Measurements from ENCODE around the gene PLS3. TPM values are rescaled to one million over a fixed set of nuclear protein-coding genes. Genes with fewer than 3 reads are reported as not detected.
A peak's percentile ranks its signal among the peaks of the same experiment; 100 is the strongest.

PLS3 gene
- total and polyA plus RNA-seq, 5 experiments from 2014 or later = not detected

DNA sequence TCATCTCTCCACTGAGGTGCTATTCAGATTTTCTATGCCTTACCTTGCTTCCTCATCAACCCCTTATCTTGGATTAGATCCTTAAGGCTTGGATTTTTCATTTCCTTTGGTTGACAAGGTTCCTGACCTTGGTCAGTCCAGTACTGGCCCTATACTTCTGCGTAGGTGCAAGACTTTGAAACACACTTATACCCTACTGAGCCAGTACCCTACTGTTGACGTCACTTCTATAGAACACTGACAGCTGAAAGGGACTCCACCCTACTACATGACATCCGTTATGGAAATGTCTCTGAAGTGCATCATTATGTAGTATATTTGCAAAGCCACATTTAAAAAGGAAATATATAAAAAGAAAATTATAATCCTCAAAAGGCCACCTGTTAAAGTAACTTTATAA is 12.0 kb upstream of the PLS3 start:
- no peak for DNase-seq
- Mint-ChIP-seq H3K27me3 (peaks cover 0 to 3% (median 1%) of the 10 kb centered on the region in 5 donors), H3K4me3 (no peak overlapping the region), H3K36me3 (no peaks in the 10 kb centered on the region), H3K9me3 (peaks cover 0 to 3% (median 0%) of the 10 kb centered on the region in 9 donors), H3K27ac (no peak overlapping the region), H3K4me1 (no peaks in the 10 kb centered on the region)
- POLR2A ChIA-PET = no interaction called here
- no peak for ATAC-seq

DNA sequence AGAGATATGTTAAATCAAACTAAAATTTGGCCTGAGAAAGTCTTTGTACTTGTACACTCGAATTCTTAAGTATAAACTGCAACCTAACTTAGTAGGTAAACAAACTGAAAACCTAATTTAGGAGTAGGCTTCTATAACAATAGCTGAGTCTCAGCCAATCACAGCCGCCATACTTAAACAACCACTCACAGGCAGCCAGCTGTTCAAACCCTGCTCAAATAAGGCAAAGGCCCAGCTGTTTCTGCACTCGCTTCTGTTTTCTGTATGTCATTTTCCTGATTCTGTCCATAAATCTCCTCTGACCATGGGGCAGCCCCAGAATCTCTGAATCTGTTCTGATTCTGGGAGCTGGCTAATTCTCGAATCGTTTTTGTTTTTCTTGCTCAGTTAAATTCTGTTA is 7.8 kb upstream of the PLS3 start:
- Mint-ChIP-seq H3K27ac (no peak overlapping the region), H3K27me3 (peaks cover 0 to 5% (median 1%) of the 10 kb centered on the region in 5 donors), H3K36me3 (no peaks in the 10 kb centered on the region), H3K4me1 (no peaks in the 10 kb centered on the region), H3K9me3 (peaks cover 0 to 1% (median 0%) of the 10 kb centered on the region in 9 donors), H3K4me3 (no peak overlapping the region)
- ATAC-seq (no peak), DNase-seq (no peak)
- POLR2A ChIA-PET = no interaction called here

DNA sequence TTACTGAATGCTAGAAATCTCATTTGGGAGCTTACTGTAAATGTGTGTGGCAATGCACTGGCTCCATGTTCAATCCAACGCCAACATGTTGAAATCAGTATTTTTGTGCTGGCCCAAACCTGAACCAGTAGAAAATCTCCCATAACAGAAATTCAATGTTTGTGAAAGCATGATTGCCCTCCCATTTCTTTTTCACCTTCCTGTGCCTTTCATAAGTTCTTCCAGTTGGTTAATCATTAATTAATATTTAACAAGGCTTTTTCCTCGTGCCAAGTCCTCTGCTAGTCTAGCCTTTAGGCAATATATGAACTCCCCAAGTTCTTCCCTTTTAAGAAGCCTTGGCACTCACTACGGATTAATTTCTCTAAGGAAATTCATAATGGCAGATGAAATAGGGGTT is 1.3 kb upstream of the PLS3 start:
- peaks cover 0 to 12% (median 8%) of the 10 kb centered on the region in 5 donors for H3K27me3 Mint-ChIP-seq
- H3K36me3 Mint-ChIP-seq = no peaks in the 10 kb centered on the region
- H3K27ac Mint-ChIP-seq = no peak overlapping the region
- peaks cover 0 to 3% (median 0%) of the 10 kb centered on the region in 9 donors for H3K9me3 Mint-ChIP-seq
- ATAC-seq (no peak), DNase-seq (no peak)
- H3K4me1 Mint-ChIP-seq = peaks cover 0 to 6% (median 2%) of the 10 kb centered on the region in 4 donors
- POLR2A ChIA-PET = no interaction called here
- H3K4me3 Mint-ChIP-seq = no peak overlapping the region

DNA sequence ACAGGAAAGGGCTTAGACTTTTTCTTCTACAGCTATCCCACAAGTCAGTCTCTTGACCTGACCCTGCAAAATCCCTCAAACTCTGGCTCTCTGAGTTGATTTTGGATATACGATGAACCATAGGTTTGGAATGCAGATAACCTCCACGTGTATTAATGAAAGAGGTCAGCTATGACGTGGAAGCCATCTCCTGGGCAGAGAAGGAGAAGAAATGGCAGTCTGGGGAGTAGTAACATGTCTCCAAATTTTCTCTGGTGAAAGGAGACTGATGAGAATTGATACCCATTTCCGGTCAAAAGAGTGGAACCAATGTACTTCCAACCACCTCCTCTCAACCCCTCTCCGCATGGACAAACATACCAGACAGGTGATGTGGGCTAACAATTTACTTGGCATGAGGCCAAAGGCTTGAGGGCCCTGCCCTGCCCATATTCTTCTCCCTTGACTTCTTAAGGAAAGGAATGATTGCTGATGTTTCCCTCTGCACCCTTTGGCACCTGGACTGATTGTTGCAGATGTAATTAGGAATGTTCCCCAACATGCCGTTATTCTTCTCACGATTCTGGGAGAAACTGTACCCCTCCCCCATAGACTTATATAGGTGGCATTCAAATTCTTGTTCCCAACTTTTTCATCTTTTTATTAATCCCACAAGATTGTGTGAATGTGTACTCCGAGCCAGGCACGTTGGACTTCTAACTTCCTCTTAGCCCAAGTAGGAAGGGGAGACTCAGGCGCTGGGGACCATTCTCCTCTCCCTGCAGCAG is 580 bp upstream of the PLS3 start:
- POLR2A ChIA-PET = no interaction called here
- Mint-ChIP-seq H3K27me3 (peaks cover 0 to 12% (median 8%) of the 10 kb centered on the region in 5 donors), H3K4me3 (peak overlapping the region in 5 of 10 donors; percentile 15 to 59 (median 38))

DNA sequence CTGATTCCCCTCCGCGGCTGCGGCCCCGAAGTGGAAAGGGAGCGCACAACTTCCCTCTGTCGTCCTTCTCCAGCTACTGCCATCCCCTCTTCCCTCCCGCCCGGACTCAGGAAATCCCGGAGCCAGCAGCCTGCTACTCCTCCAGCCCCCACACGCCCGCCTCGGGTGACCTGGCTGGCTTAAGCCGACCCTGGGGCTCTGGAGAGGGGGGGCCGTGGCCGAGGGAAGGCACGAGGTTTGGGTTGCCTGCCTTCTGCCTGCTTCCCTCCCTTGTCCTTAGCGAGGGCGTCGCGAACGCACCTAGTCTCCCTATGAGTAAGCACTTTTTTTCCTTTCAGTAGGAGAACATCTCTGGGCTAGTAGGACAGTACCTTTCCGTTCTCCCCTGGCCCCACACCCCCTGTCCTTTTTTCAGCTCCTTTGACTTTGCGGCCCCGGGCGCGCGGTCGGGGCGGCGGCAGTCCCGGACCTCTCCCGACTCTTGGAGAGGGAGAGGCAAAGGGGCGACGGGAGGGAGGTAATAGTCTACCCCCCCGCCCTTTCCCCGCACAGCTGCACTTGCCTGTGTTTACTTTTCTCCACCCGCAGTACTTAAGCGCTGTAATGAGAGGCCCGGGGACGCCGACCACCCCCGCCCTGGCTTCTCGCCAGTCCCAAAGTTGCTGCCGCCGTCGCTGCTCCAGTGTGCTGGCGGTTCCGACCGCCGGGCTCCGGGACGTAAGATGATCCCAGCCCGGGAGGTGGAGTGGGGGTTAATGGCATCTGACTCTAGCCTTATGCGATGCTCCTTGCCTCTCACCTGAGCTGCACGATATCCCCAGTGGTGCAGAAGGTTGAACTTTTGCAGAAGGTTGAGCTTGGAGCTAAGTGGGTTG is 868 bp downstream of the PLS3 start:
- H3K4me1 Mint-ChIP-seq = peaks cover 0 to 6% (median 2%) of the 10 kb centered on the region in 4 donors
- no peak overlapping the region for H3K27ac Mint-ChIP-seq
- POLR2A ChIA-PET = no interaction called here
- peak overlapping the region in 8 of 10 donors; percentile 10 to 67 (median 52) for H3K4me3 Mint-ChIP-seq
- peaks cover 0 to 12% (median 8%) of the 10 kb centered on the region in 5 donors for H3K27me3 Mint-ChIP-seq
- ATAC-seq = no peak
- no peak for DNase-seq
- peaks cover 0 to 3% (median 0%) of the 10 kb centered on the region in 9 donors for H3K9me3 Mint-ChIP-seq
- H3K36me3 Mint-ChIP-seq = no peaks in the 10 kb centered on the region

More for the DNA sequence above, 580 bp upstream of the PLS3 start:
- no peak for DNase-seq
- Mint-ChIP-seq H3K4me1 (peaks cover 0 to 6% (median 2%) of the 10 kb centered on the region in 4 donors), H3K9me3 (peaks cover 0 to 3% (median 0%) of the 10 kb centered on the region in 9 donors), H3K36me3 (no peaks in the 10 kb centered on the region), H3K27ac (no peak overlapping the region)
- ATAC-seq = no peak

DNA sequence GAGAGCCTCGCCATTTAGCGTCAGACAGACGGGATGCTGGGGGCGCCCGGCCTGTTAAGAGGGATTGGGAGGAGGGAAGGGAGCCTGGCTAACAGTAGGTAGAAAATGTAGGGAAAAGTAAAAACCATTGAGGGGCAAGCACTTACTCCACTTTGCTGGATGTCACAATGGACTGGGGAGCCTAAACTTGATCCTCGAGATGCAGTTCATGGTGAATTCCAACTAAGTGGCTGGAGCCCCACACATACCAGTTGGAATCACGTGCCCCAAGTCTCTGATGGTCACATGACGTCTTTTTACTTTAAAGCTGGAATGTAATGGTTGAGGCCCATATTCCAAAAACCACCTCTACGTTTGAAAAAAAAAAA is 1.5 kb downstream of the PLS3 start:
- no peak for ATAC-seq
- H3K4me3 Mint-ChIP-seq = peak overlapping the region in 2 of 10 donors; percentile 22 to 59
- peaks cover 0 to 12% (median 8%) of the 10 kb centered on the region in 5 donors for H3K27me3 Mint-ChIP-seq
- no peak for DNase-seq
- peaks cover 0 to 6% (median 2%) of the 10 kb centered on the region in 4 donors for H3K4me1 Mint-ChIP-seq
- peaks cover 0 to 3% (median 0%) of the 10 kb centered on the region in 9 donors for H3K9me3 Mint-ChIP-seq
- no peaks in the 10 kb centered on the region for H3K36me3 Mint-ChIP-seq
- POLR2A ChIA-PET = no interaction called here
- no peak overlapping the region for H3K27ac Mint-ChIP-seq

DNA sequence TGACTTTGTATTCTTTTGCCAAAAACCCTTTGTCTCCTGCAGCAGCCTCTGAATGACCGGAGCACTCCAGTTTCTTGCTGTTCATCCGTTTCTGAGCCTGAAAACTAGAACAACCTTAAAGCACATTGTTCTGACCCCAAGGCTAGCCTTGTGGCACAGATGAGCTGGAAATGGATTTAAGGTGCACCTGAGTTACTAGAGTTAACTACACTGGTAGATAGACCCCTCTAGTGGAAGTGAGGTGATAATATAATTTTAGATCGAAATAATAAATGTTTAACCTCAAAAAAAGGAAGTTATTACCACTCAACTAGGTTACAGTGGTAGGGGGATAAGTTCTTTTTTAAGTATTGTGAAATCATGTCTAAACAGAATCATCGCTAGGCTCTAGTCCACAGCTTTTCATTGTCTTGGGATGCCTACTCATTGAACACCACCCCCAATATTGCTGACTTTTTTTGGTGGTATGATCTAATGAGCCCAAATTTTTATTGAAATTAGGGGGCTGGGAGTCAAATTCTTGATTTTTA is 2.7 kb downstream of the PLS3 start:
- H3K9me3 Mint-ChIP-seq = no peaks in the 10 kb centered on the region
- POLR2A ChIA-PET = no interaction called here

DNA sequence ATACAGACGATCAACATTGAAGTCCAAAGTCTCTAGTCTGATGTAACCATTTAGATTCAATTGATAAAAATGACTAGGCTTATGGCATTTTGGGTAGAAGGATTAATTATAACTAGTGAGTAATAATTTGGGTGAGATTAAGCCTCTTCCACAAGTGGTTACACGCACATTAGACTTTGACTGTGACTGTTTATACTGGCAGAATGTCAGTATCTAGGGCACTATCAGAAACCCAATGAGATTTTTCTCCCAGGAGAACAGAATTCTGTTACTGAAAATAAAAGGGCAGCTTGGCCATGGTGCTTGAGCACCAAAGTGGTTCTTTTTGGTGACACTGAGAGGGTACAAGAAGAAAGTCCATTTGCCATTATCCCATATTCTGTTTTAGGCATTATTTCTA is 3.3 kb downstream of the PLS3 start:
- Mint-ChIP-seq H3K4me1 (peaks cover 0 to 6% (median 2%) of the 10 kb centered on the region in 4 donors), H3K27me3 (peaks cover 0 to 12% (median 3%) of the 10 kb centered on the region in 5 donors), H3K36me3 (no peaks in the 10 kb centered on the region), H3K9me3 (no peaks in the 10 kb centered on the region), H3K4me3 (no peak overlapping the region), H3K27ac (no peak overlapping the region)
- DNase-seq = no peak
- POLR2A ChIA-PET = no interaction called here
- ATAC-seq = no peak

More for the DNA sequence above, 2.7 kb downstream of the PLS3 start:
- Mint-ChIP-seq H3K27ac (no peak overlapping the region), H3K4me1 (peaks cover 0 to 6% (median 2%) of the 10 kb centered on the region in 4 donors), H3K36me3 (no peaks in the 10 kb centered on the region), H3K27me3 (peaks cover 0 to 12% (median 3%) of the 10 kb centered on the region in 5 donors), H3K4me3 (no peak overlapping the region)
- DNase-seq (no peak), ATAC-seq (no peak)

DNA sequence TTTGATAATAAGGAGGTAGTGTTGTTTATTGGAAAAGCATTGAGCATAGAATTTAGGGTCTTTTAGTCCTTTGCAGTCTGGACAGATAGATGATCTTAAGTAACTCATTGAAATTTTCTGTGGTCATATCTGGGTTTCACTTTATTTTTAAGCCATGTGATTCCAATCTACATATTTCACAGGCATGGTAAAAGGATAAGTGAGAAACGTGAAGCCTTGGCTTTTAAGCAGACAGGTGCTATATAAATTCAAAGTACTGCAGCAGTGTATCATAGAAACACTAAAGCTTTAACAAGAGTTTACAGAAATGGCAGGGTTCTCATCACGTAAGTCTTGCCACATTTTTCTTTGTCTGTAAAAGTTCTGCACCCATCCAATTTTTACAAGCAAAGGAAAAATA is 4.9 kb downstream of the PLS3 start:
- no peak overlapping the region for H3K27ac Mint-ChIP-seq
- ATAC-seq = no peak
- H3K36me3 Mint-ChIP-seq = no peaks in the 10 kb centered on the region

DNA sequence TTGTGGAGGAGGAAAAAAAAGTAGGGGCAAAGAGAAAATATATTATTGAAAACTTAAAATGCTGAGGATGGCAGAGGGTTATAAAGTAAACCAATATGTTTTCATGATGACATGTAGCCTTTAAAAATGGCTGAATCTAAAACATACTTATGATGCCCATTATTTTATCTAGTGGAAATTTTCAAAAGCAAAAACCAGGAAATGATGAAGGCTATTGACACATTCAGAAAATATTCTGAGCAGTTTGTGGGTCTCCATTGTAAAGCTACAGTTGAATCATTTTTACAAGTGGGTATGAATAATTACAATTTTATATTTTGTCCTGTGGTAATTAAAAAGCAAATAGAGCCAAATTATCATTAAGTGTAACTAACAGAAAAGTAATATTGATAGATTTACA is 10.7 kb downstream of the PLS3 start:
- Mint-ChIP-seq H3K4me1 (no peaks in the 10 kb centered on the region), H3K4me3 (no peak overlapping the region), H3K36me3 (no peaks in the 10 kb centered on the region), H3K27me3 (no peaks in the 10 kb centered on the region), H3K27ac (no peak overlapping the region), H3K9me3 (no peaks in the 10 kb centered on the region)
- POLR2A ChIA-PET = no interaction called here
- ATAC-seq (no peak), DNase-seq (no peak)

More for the DNA sequence above, 4.9 kb downstream of the PLS3 start:
- Mint-ChIP-seq H3K27me3 (peaks cover 0 to 6% (median 0%) of the 10 kb centered on the region in 5 donors), H3K9me3 (no peaks in the 10 kb centered on the region), H3K4me1 (peaks cover 0 to 4% (median 2%) of the 10 kb centered on the region in 4 donors), H3K4me3 (no peak overlapping the region)
- no peak for DNase-seq
- POLR2A ChIA-PET = no interaction called here

DNA sequence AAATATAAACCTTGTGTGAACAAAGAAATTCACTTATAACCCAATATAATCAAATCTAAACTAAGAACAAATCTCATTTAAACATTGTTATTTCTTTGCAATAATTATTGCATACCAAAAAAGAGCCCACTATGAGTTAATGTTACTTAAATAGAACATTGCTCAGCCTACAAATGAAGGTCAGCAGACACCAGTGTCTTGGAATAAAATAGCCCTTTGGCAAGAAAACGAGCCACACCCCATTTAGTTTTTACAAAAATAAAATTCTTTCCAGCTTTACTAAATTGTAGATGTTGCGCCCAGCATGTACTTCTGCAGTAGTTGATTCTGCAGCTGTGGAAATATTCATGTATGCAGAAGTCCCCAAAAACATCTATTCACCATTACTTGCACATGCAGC is 12.2 kb downstream of the PLS3 start:
- no peak for ATAC-seq
- H3K4me3 Mint-ChIP-seq = no peak overlapping the region
- no peaks in the 10 kb centered on the region for H3K9me3 Mint-ChIP-seq
- no peak overlapping the region for H3K27ac Mint-ChIP-seq
- H3K4me1 Mint-ChIP-seq = no peaks in the 10 kb centered on the region
- H3K27me3 Mint-ChIP-seq = no peaks in the 10 kb centered on the region
- DNase-seq = no peak
- H3K36me3 Mint-ChIP-seq = no peaks in the 10 kb centered on the region
- POLR2A ChIA-PET = no interaction called here

DNA sequence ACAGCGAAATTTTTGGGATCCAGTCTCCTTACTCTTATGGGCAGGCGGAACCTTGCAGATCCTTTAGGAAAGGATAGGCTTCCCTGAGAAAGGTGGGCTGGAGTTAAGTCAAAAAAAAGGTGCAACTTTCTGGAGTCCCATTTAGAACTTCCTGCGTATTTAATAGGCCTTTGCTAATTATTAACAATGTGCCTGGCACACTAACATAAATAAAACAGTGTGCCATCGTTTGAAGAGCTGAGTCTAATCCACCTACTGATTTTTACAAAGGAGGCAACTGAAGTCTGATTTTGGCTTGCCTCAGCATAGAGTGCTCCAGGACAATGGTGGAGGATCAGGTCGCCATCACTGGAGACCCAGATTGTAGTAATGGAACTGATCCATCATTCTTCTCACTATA is 15.7 kb downstream of the PLS3 start:
- ATAC-seq (no peak), DNase-seq (no peak)
- H3K9me3 Mint-ChIP-seq = no peaks in the 10 kb centered on the region
- H3K27me3 Mint-ChIP-seq = no peaks in the 10 kb centered on the region
- H3K4me3 Mint-ChIP-seq = no peak overlapping the region
- POLR2A ChIA-PET = no interaction called here
- H3K27ac Mint-ChIP-seq = no peak overlapping the region
- H3K4me1 Mint-ChIP-seq = no peaks in the 10 kb centered on the region
- no peaks in the 10 kb centered on the region for H3K36me3 Mint-ChIP-seq

DNA sequence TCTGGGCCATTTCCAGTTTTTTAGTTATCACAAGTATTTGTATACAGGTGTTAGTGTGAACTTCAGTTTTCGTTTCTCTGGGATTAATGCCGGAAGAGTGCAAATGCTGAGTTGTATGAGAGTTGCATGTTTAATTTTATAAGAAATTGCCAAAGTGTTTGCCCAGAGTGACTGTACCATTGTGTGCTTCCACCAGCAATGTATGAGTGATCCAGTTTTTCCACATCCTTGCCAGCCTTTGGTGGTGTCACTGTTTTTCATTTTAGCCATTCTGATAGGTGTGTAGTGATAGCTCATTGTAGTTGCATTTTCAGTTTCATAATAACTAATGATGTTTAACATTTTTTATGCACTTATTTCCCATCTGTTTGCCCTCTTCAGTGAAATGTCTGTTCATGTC is 18.4 kb downstream of the PLS3 start:
- no peak for DNase-seq
- no peaks in the 10 kb centered on the region for H3K27me3 Mint-ChIP-seq
- no peak overlapping the region for H3K27ac Mint-ChIP-seq
- H3K36me3 Mint-ChIP-seq = no peaks in the 10 kb centered on the region
- no peak overlapping the region for H3K4me3 Mint-ChIP-seq
- H3K9me3 Mint-ChIP-seq = no peaks in the 10 kb centered on the region
- ATAC-seq = no peak
- no peaks in the 10 kb centered on the region for H3K4me1 Mint-ChIP-seq
- POLR2A ChIA-PET = no interaction called here

All from naive thymus-derived CD8-positive, alpha-beta T cell (primary cell).